ENCODE results near the gene RBM20. TPM values are rescaled to one million over a fixed set of nuclear protein-coding genes. Genes with fewer than 3 reads are reported as not detected.

Gene RBM20
- polyA plus RNA-seq, 2 of the 4 experiments (the other 2 are of a cell fraction) = 1.5 to 1.8 TPM

DNA sequence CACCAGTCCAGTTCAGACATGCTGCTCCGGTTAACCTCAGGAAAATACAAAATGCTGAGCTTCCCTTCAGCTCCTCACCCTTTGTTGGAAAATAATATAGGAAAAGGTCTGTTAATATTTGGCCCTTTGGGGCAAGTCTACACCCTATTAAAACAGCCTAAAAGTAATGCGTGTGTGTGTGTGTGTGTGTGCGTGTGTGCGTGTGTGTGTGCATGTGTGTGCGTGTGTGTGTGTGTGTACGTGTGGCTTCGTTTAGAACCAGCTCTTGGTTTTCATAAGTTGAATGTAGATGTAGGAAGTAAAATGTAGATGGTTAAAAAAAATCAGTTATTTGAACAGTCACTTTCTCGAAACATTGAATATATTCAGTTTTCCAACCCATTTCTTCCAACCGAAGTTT lies 166.5 kb downstream of the RBM20 start:
- H3K4me1 ChIP-seq = no peaks in the 10 kb centered on the region
- H3K4me2 ChIP-seq = no peak overlapping the region
- no peak overlapping the region for H3K27ac ChIP-seq
- no peaks in the 10 kb centered on the region for H3K9me3 ChIP-seq
- ChIA-PET CTCF (interaction anchor here (0.8 to 1.0 kb wide), 2 partner anchors 12 to 47 kb away, joined by 3 to 4 read pairs; no protein-coding TSS in a partner anchor), POLR2A (no interaction called here)
- no peak overlapping the region for H3K4me3 ChIP-seq
- ATAC-seq (no peak), DNase-seq (ENCODE audit: low read depth in 1 of 2, low spot score in 1 of 2) (no peak), FAIRE-seq (no peak)
- TF ChIP-seq RAD21 (conservative IDR thresholded peaks at IDR 0.05 in 1 of 2, IDR thresholded peaks at IDR 0.05 in 1 of 2) = no peak
- no peak for TF ChIP-seq SREBF2 (IDR thresholded peaks at IDR 0.05)
- TF ChIP-seq EP300 (IDR thresholded peaks at IDR 0.05) = no peak
- no peak for TF ChIP-seq ESRRA (IDR thresholded peaks at IDR 0.05; ENCODE audit: borderline replicate concordance, low read length)
- TF ChIP-seq MYC (IDR thresholded peaks at IDR 0.05; ENCODE audit: borderline replicate concordance, low read length) = no peak
- no peak for TF ChIP-seq ZSCAN20 (CRISPR knock-in tag; IDR thresholded peaks at IDR 0.05)
- TF ChIP-seq NFE2L2 (conservative IDR thresholded peaks at IDR 0.05; ENCODE audit: low read length) = no peak
- 77% methylated on average over 9 of the region's 9 CpGs for WGBS (ENCODE audit: missing lambda C conversion rate)

DNA sequence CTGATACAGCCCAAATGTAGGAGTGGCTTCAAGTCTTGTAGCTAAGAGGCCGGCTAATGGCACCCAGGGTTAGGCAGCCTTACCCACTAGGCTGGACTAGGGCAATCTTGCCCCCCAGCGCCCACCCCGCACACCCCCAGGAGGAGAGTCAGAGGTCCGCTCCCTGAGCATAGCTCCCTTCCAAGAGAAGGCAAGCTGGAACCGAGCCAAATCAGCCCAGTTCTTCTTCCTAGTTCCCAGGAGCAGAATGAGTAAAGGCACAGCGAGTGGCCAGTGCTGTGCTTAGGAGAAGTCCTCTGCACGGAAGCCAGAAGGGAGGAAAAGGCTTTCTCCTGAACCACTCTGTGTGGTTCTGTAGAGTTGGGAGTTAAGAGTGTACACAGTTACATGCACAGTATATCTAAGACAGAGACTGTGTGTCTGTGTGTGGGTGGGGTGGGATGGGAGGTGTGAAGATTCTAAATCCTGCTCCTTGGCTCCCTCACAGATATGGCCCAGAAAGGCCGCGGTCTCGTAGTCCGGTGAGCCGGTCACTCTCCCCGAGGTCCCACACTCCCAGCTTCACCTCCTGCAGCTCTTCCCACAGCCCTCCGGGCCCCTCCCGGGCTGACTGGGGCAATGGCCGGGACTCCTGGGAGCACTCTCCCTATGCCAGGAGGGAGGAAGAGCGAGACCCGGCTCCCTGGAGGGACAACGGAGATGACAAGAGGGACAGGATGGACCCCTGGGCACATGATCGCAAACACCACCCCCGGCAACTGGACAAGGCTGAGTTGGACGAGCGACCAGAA lies 167.8 kb downstream of the RBM20 start:
- CTCF ChIA-PET = no interaction called here
- FAIRE-seq = no peak
- 84% methylated on average over 22 of the region's 23 CpGs for WGBS (ENCODE audit: missing lambda C conversion rate)

DNA sequence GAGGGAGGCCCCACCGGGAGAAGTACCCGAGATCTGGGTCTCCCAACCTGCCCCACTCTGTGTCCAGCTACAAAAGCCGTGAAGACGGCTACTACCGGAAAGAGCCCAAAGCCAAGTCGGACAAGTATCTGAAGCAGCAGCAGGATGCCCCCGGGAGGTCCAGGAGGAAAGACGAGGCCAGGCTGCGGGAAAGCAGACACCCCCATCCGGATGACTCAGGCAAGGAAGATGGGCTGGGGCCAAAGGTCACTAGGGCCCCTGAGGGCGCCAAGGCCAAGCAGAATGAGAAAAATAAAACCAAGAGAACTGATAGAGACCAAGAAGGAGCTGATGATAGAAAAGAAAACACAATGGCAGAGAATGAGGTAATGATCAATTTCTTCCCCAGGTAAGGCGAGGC lies 168.4 kb downstream of the RBM20 start:
- 77% methylated on average over 12 of the region's 12 CpGs for WGBS (ENCODE audit: missing lambda C conversion rate)
- Histone ChIP-seq H3K4me3 (no peak overlapping the region), H3K4me2 (no peak overlapping the region), H3K27ac (no peak overlapping the region), H3K9me3 (no peaks in the 10 kb centered on the region), H3K4me1 (no peaks in the 10 kb centered on the region)
- TF ChIP-seq EHMT2 (IDR thresholded peaks at IDR 0.05; ENCODE audit: low read depth) (no peak), HEYL (CRISPR knock-in tag; IDR thresholded peaks at IDR 0.05) (no peak), NPAS2 (CRISPR knock-in tag; IDR thresholded peaks at IDR 0.05; ENCODE audit: borderline replicate concordance) (no peak), NR3C1 (IDR thresholded peaks at IDR 0.05) (no peak), MYC (IDR thresholded peaks at IDR 0.05; ENCODE audit: borderline replicate concordance, low read length) (no peak), SREBF2 (IDR thresholded peaks at IDR 0.05) (no peak), HOXB13 (CRISPR knock-in tag; IDR thresholded peaks at IDR 0.05; ENCODE audit: low read depth) (no peak), CBX8 (IDR thresholded peaks at IDR 0.05) (no peak), PHF8 (IDR thresholded peaks at IDR 0.05; ENCODE audit: borderline replicate concordance, low read depth) (no peak), BHLHE40 (IDR thresholded peaks at IDR 0.05; ENCODE audit: low read depth, low read length) (no peak), RCOR1 (IDR thresholded peaks at IDR 0.05; ENCODE audit: low read depth, low read length) (no peak)
- TF ChIP-seq, protein P1, sequence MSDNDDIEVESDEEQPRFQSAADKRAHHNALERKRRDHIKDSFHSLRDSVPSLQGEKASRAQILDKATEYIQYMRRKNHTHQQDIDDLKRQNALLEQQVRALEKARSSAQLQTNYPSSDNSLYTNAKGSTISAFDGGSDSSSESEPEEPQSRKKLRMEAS (IDR thresholded peaks at IDR 0.05) = no peak
- TF ChIP-seq, protein P2, sequence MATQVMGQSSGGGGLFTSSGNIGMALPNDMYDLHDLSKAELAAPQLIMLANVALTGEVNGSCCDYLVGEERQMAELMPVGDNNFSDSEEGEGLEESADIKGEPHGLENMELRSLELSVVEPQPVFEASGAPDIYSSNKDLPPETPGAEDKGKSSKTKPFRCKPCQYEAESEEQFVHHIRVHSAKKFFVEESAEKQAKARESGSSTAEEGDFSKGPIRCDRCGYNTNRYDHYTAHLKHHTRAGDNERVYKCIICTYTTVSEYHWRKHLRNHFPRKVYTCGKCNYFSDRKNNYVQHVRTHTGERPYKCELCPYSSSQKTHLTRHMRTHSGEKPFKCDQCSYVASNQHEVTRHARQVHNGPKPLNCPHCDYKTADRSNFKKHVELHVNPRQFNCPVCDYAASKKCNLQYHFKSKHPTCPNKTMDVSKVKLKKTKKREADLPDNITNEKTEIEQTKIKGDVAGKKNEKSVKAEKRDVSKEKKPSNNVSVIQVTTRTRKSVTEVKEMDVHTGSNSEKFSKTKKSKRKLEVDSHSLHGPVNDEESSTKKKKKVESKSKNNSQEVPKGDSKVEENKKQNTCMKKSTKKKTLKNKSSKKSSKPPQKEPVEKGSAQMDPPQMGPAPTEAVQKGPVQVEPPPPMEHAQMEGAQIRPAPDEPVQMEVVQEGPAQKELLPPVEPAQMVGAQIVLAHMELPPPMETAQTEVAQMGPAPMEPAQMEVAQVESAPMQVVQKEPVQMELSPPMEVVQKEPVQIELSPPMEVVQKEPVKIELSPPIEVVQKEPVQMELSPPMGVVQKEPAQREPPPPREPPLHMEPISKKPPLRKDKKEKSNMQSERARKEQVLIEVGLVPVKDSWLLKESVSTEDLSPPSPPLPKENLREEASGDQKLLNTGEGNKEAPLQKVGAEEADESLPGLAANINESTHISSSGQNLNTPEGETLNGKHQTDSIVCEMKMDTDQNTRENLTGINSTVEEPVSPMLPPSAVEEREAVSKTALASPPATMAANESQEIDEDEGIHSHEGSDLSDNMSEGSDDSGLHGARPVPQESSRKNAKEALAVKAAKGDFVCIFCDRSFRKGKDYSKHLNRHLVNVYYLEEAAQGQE (IDR thresholded peaks at IDR 0.05) = no peak
- ChIA-PET POLR2A (no interaction called here), CTCF (no interaction called here)
- ATAC-seq (no peak), DNase-seq (ENCODE audit: low read depth in 1 of 2, low spot score in 1 of 2) (no peak), FAIRE-seq (no peak)

More for the DNA sequence above, 167.8 kb downstream of the RBM20 start:
- H3K4me3 ChIP-seq = no peak overlapping the region
- ATAC-seq (no peak), DNase-seq (ENCODE audit: low read depth in 1 of 2, low spot score in 1 of 2) (no peak)
- H3K4me1 ChIP-seq = no peaks in the 10 kb centered on the region
- H3K9me3 ChIP-seq = no peaks in the 10 kb centered on the region
- POLR2A ChIA-PET = no interaction called here
- TF ChIP-seq HOXA7 (CRISPR knock-in tag; IDR thresholded peaks at IDR 0.05) (no peak), RNF2 (IDR thresholded peaks at IDR 0.05; ENCODE audit: borderline replicate concordance, low read depth) (no peak), TFCP2L1 (CRISPR knock-in tag; IDR thresholded peaks at IDR 0.05) (no peak), ZC3H11A (IDR thresholded peaks at IDR 0.05) (no peak), GATA3 (IDR thresholded peaks at IDR 0.05; ENCODE audit: borderline replicate concordance) (no peak), BHLHE40 (IDR thresholded peaks at IDR 0.05; ENCODE audit: low read depth, low read length) (no peak)
- TF ChIP-seq, protein P3, sequence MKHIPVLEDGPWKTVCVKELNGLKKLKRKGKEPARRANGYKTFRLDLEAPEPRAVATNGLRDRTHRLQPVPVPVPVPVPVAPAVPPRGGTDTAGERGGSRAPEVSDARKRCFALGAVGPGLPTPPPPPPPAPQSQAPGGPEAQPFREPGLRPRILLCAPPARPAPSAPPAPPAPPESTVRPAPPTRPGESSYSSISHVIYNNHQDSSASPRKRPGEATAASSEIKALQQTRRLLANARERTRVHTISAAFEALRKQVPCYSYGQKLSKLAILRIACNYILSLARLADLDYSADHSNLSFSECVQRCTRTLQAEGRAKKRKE (CRISPR knock-in tag; IDR thresholded peaks at IDR 0.05; ENCODE audit: low read depth) = no peak
- TF ChIP-seq, protein P1 (IDR thresholded peaks at IDR 0.05) = no peak
- TF ChIP-seq, protein P4, sequence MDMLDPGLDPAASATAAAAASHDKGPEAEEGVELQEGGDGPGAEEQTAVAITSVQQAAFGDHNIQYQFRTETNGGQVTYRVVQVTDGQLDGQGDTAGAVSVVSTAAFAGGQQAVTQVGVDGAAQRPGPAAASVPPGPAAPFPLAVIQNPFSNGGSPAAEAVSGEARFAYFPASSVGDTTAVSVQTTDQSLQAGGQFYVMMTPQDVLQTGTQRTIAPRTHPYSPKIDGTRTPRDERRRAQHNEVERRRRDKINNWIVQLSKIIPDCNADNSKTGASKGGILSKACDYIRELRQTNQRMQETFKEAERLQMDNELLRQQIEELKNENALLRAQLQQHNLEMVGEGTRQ (IDR thresholded peaks at IDR 0.05) = no peak
- H3K27ac ChIP-seq = no peak overlapping the region
- H3K4me2 ChIP-seq = no peak overlapping the region

Data from A549 (cell line).